K562 (cell line): ENCODE measurements around the gene LZTR1. TPM values are rescaled to one million over a fixed set of nuclear protein-coding genes. Genes with fewer than 3 reads are reported as not detected.

Experiments
- ARHGAP35 ChIP-seq: fragments of 450-650 bp; IDR thresholded peaks from 2 replicates; pipeline ENCODE4 v1.6.1; 2018; ENCODE audit not compliant: partially characterized antibody
- BHLHE40 ChIP-seq: IDR thresholded peaks from 2 replicates; pipeline ENCODE4 v1.6.1; 2011; ENCODE audit warnings: low read length, improper control_type of control experiment
- GTF2F1 ChIP-seq: IDR thresholded peaks from 2 replicates; pipeline ENCODE4 v1.6.1; 2011; ENCODE audit warnings: low read depth, low read length, improper control_type of control experiment
- MBD2 ChIP-seq: sonication (generic); IDR thresholded peaks from 2 replicates; pipeline ENCODE4 v1.6.1; 2016; ENCODE audit warnings: low read depth, borderline replicate concordance
- NCOA2 ChIP-seq, 2 experiments: fragments of 450-650 bp; IDR thresholded peaks; 2 replicates each; pipeline ENCODE4 v1.6.1; 2018; ENCODE audit warnings: mild to moderate bottlenecking in 2 of 2, moderate library complexity in 1 of 2; ENCODE audit not compliant: partially characterized antibody in 2 of 2
- NR2F6 ChIP-seq: fragments of 450-650 bp; formaldehyde crosslinking; IDR thresholded peaks from 2 replicates; pipeline ENCODE4 v1.4.0; 2020; ENCODE audit warnings: mild to moderate bottlenecking
- SMAD2 ChIP-seq: fragments of 150-350 bp; IDR thresholded peaks from 2 replicates; pipeline ENCODE4 v1.6.1; 2014; ENCODE audit warnings: low read depth, mild to moderate bottlenecking, low read length
- TAF15 ChIP-seq: fragments of 200-400 bp; formaldehyde crosslinking; IDR thresholded peaks from 2 replicates; pipeline ENCODE4 v1.6.1; 2017; ENCODE audit warnings: mild to moderate bottlenecking, low read depth, low read length, moderate library complexity
- ZNF76 ChIP-seq: fragments of 250-450 bp; sonication (Bioruptor Pico); IDR thresholded peaks from 2 replicates; pipeline ENCODE4 v1.4.0; 2020; ENCODE audit warnings: mild to moderate bottlenecking, moderate library complexity, borderline replicate concordance
- polyA plus RNA-seq, 8 experiments: library from polyadenylated mRNA; depleted of rRNA in 4 of 8; stranded (reverse) in 5 of 8; unstranded in 3 of 8; fragments of >200 nt; fragmentation: Nextera tagmentation in 2 of 8; fragmentation: Illumina TruSeq in 1 of 8; extraction: Ambion mirVana in 2 of 8; extraction: Trizol in 1 of 8; gene quantifications; 2 replicates each; pipeline versions ENCODE4 v1.2.1 to v1.2.3, GENCODE V29; 2011 to 2014; ENCODE audit warnings: inconsistent platforms in 1 of 8, missing spikeins in 1 of 8
- total RNA-seq, 7 experiments: library from RNA; depleted of rRNA in 6 of 7; stranded (reverse); fragments of >200 nt in 6 of 7; fragmentation: Illumina TruSeq in 2 of 7; extraction: Trizol in 2 of 7; gene quantifications; 2 replicates each; pipeline versions ENCODE4 v1.2.1 to v1.2.3, GENCODE V29; 2011 to 2021; ENCODE audit warnings: low replicate concordance in 1 of 7
- TF ChIP-seq, protein P1 (sequence below): fragments of 250-450 bp; sonication (Bioruptor Pico); IDR thresholded peaks from 2 replicates; pipeline ENCODE4 v1.9.0; 2021; ENCODE audit warnings: mild to moderate bottlenecking, inconsistent platforms
- TF ChIP-seq, protein P2 (sequence below): fragments of 250-450 bp; sonication (Bioruptor Pico); IDR thresholded peaks from 2 replicates; pipeline ENCODE4 v1.8.0; 2021; ENCODE audit warnings: moderate library complexity, mild to moderate bottlenecking, inconsistent platforms
- TF ChIP-seq, protein P3 (sequence below), 3 experiments: IDR thresholded peaks in 2 of 3; conservative IDR thresholded peaks in 1 of 3; 2 replicates each; pipeline ENCODE4 v1.5.1; 2011 to 2012; ENCODE audit warnings: low read length in 3 of 3, mild to moderate bottlenecking in 3 of 3, control low read depth in 2 of 3, improper control_type of control experiment in 1 of 3, inconsistent platforms in 1 of 3, low read depth in 1 of 3, mixed read lengths in 1 of 3, moderate library complexity in 1 of 3; ENCODE audit not compliant: insufficient read depth in 2 of 3
- TF ChIP-seq, protein P4 (sequence below): sonication (generic); formaldehyde crosslinking; IDR thresholded peaks from 2 replicates; pipeline ENCODE4 v1.8.0; 2022; ENCODE audit warnings: mild to moderate bottlenecking, missing genetic modification reagents
- TF ChIP-seq, protein P5 (sequence below): fragments of 250-450 bp; sonication (Bioruptor Pico); IDR thresholded peaks from 2 replicates; pipeline ENCODE4 v1.4.0; 2020; ENCODE audit warnings: mild to moderate bottlenecking, moderate library complexity, borderline replicate concordance

Gene LZTR1
- total and polyA plus RNA-seq, 9 of the 15 experiments (the other 6 are each of a cell fraction or from before 2014, with no cell fraction given): 2.2 to 135 (median 63.0) TPM

DNA sequence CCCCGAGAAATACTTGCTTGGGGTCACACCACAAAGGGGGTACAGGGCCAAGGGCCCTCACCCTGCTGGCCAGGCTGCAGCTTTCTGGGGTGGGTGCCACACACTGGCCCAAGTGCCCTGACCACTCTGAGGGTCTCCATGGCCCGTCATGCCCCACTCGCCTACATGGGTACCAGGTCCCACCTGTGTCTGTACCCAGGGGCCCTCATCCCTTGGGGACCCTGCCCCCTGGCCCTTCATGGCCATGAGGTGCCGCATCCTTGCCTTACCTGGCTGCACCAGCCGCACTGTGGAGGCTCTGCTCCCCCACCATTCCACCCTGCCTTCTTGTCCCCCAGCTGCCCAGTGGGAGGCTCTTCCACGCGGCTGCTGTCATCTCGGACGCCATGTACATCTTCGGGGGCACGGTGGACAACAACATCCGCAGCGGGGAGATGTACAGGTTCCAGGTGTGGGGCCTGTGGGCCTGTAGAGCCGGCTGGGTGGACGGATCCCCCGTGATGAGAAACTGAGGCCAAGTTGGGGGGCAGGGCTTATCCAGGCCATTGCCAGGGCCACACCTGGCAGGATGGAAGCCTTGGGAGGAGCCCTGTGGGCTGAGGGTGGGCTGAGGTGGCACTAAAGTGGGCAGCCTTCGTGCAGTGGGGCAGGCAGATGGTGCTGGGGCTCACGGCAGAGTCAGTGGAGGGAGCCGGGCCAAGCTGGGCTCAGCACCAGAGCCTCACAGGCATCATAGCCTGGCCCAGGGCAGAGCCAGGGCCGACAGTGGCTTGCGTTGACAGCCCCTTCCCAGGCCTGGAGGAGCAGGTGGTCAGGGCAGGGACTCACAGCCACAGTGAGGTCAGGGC lies 10.6 kb downstream of the LZTR1 start (continued):
- TF ChIP-seq GTF2F1: no peak
- no peak for TF ChIP-seq BHLHE40
- TF ChIP-seq, protein P1, sequence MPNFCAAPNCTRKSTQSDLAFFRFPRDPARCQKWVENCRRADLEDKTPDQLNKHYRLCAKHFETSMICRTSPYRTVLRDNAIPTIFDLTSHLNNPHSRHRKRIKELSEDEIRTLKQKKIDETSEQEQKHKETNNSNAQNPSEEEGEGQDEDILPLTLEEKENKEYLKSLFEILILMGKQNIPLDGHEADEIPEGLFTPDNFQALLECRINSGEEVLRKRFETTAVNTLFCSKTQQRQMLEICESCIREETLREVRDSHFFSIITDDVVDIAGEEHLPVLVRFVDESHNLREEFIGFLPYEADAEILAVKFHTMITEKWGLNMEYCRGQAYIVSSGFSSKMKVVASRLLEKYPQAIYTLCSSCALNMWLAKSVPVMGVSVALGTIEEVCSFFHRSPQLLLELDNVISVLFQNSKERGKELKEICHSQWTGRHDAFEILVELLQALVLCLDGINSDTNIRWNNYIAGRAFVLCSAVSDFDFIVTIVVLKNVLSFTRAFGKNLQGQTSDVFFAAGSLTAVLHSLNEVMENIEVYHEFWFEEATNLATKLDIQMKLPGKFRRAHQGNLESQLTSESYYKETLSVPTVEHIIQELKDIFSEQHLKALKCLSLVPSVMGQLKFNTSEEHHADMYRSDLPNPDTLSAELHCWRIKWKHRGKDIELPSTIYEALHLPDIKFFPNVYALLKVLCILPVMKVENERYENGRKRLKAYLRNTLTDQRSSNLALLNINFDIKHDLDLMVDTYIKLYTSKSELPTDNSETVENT (CRISPR knock-in tag): peak; percentile 62; the same call in 1 of the 2 replicates
- TF ChIP-seq NCOA2 (IDR thresholded peaks at IDR 0.05; ENCODE audit: partially characterized antibody in 2 of 2): no peak
- no peak for TF ChIP-seq TAF15
- TF ChIP-seq, protein P2, sequence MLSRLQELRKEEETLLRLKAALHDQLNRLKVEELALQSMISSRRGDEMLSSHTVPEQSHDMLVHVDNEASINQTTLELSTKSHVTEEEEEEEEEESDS (CRISPR knock-in tag): no peak
- no peak for TF ChIP-seq NR2F6
- no peak for TF ChIP-seq SMAD2
- TF ChIP-seq, protein P3, sequence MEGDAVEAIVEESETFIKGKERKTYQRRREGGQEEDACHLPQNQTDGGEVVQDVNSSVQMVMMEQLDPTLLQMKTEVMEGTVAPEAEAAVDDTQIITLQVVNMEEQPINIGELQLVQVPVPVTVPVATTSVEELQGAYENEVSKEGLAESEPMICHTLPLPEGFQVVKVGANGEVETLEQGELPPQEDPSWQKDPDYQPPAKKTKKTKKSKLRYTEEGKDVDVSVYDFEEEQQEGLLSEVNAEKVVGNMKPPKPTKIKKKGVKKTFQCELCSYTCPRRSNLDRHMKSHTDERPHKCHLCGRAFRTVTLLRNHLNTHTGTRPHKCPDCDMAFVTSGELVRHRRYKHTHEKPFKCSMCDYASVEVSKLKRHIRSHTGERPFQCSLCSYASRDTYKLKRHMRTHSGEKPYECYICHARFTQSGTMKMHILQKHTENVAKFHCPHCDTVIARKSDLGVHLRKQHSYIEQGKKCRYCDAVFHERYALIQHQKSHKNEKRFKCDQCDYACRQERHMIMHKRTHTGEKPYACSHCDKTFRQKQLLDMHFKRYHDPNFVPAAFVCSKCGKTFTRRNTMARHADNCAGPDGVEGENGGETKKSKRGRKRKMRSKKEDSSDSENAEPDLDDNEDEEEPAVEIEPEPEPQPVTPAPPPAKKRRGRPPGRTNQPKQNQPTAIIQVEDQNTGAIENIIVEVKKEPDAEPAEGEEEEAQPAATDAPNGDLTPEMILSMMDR (IDR thresholded peaks at IDR 0.05 in 2 of 3, conservative IDR thresholded peaks at IDR 0.05 in 1 of 3; ENCODE audit: insufficient read depth in 2 of 3, low read depth in 1 of 3, low read length in 3 of 3): no peak
- TF ChIP-seq ARHGAP35: no peak
- peak; percentile 66; the same call in 1 of the 2 replicates for TF ChIP-seq ZNF76 (CRISPR knock-in tag)
- TF ChIP-seq, protein P4, sequence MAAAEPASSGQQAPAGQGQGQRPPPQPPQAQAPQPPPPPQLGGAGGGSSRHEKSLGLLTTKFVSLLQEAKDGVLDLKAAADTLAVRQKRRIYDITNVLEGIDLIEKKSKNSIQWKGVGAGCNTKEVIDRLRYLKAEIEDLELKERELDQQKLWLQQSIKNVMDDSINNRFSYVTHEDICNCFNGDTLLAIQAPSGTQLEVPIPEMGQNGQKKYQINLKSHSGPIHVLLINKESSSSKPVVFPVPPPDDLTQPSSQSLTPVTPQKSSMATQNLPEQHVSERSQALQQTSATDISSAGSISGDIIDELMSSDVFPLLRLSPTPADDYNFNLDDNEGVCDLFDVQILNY (CRISPR knock-in tag): no peak
- TF ChIP-seq, protein P5, sequence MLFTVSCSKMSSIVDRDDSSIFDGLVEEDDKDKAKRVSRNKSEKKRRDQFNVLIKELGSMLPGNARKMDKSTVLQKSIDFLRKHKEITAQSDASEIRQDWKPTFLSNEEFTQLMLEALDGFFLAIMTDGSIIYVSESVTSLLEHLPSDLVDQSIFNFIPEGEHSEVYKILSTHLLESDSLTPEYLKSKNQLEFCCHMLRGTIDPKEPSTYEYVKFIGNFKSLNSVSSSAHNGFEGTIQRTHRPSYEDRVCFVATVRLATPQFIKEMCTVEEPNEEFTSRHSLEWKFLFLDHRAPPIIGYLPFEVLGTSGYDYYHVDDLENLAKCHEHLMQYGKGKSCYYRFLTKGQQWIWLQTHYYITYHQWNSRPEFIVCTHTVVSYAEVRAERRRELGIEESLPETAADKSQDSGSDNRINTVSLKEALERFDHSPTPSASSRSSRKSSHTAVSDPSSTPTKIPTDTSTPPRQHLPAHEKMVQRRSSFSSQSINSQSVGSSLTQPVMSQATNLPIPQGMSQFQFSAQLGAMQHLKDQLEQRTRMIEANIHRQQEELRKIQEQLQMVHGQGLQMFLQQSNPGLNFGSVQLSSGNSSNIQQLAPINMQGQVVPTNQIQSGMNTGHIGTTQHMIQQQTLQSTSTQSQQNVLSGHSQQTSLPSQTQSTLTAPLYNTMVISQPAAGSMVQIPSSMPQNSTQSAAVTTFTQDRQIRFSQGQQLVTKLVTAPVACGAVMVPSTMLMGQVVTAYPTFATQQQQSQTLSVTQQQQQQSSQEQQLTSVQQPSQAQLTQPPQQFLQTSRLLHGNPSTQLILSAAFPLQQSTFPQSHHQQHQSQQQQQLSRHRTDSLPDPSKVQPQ: no peak
- TF ChIP-seq MBD2: no peak
